NT2/D1 (cell line): ENCODE results near the gene RAB9A.

ENCODE experiments used
- DNase-seq: peaks from one replicate; pipeline ENCODE4 v3.0.0-alpha.2; 2011; ENCODE audit warnings: low read depth, low spot score
- H3K27me3 ChIP-seq: 2 replicates; pipeline ENCODE4 v1.6.0; 2011; ENCODE audit warnings: mild to moderate bottlenecking; ENCODE audit not compliant: insufficient read length, insufficient read depth
- H3K36me3 ChIP-seq: 2 replicates; pipeline ENCODE4 v1.6.1; 2011; ENCODE audit warnings: mild to moderate bottlenecking, low read length, mixed read lengths; ENCODE audit not compliant: insufficient read depth, insufficient read length
- H3K4me1 ChIP-seq: 2 replicates; pipeline ENCODE4 v1.5.1; 2011; ENCODE audit not compliant: insufficient read depth, insufficient read length
- H3K4me3 ChIP-seq: 2 replicates; pipeline ENCODE4 v1.5.1; 2011; ENCODE audit warnings: low read depth; ENCODE audit not compliant: insufficient read length
- H3K9ac ChIP-seq: 2 replicates; pipeline ENCODE4 v1.6.0; 2011; ENCODE audit warnings: low read depth; ENCODE audit not compliant: insufficient read length
- H3K9me3 ChIP-seq: 2 replicates; pipeline ENCODE4 v1.5.1; 2011; ENCODE audit warnings: mild to moderate bottlenecking, low read length; ENCODE audit not compliant: insufficient read depth
- SUZ12 ChIP-seq: IDR thresholded peaks from 2 replicates; pipeline ENCODE4 v1.6.1; 2011; ENCODE audit not compliant: insufficient read length, insufficient read depth; ENCODE audit errors: extremely low read depth
- YY1 ChIP-seq: IDR thresholded peaks from 2 replicates; pipeline ENCODE4 v1.6.1; 2011; ENCODE audit not compliant: insufficient read length, insufficient read depth
- ZNF274 ChIP-seq: IDR thresholded peaks from 2 replicates; pipeline ENCODE4 v1.6.1; 2011; ENCODE audit warnings: mild to moderate bottlenecking, low read depth, low read length

The RAB9A gene

GRCh38 chrX:13650318-13650717, 38.6 kb upstream of the RAB9A start:
- TF ChIP-seq YY1: no peak
- no peak for TF ChIP-seq ZNF274
- TF ChIP-seq SUZ12: no peak
- Histone ChIP-seq H3K27me3 (no peaks in the 10 kb centered on the region), H3K4me1 (no peaks in the 10 kb centered on the region), H3K9ac (no peak overlapping the region), H3K36me3 (no peaks in the 10 kb centered on the region), H3K4me3 (no peak overlapping the region), H3K9me3 (no peaks in the 10 kb centered on the region)
- no peak for DNase-seq

DNA sequence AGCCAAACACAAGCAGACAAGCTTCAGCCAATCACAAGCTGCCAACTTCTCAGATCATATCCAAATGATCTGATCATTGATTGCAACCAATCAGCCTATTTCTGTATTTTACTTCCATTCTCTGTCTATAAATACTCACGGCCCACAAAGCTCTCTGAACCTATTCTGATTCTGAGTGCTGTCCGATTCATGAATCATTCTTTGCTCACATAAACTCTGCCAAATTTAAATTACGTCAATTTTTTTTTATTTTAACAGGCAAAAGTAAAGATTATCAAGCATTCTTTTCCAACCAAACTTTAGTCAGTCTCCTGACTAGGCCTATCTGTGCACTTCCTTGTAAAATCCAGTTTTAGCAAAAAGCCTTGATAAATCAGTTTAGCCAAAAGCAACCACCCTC, 37.8 kb upstream of the RAB9A start:
- Histone ChIP-seq H3K4me1 (no peaks in the 10 kb centered on the region), H3K4me3 (no peak overlapping the region), H3K27me3 (no peaks in the 10 kb centered on the region), H3K9ac (no peak overlapping the region), H3K9me3 (no peaks in the 10 kb centered on the region), H3K36me3 (no peaks in the 10 kb centered on the region)
- no peak for DNase-seq
- TF ChIP-seq YY1 (no peak), ZNF274 (no peak), SUZ12 (no peak)

GRCh38 chrX:13652287-13652793, 36.6 kb upstream of the RAB9A start:
- H3K36me3 ChIP-seq: no peaks in the 10 kb centered on the region
- TF ChIP-seq YY1: no peak
- TF ChIP-seq ZNF274: no peak
- no peak for TF ChIP-seq SUZ12
- H3K9ac ChIP-seq: peak overlapping the region; percentile 52
- DNase-seq: no peak
- no peaks in the 10 kb centered on the region for H3K27me3 ChIP-seq
- no peaks in the 10 kb centered on the region for H3K4me1 ChIP-seq
- no peaks in the 10 kb centered on the region for H3K9me3 ChIP-seq
- peak overlapping the region; percentile 62 for H3K4me3 ChIP-seq

- Histone ChIP-seq H3K4me3 (peak within 1 kb of the TSS; percentile 62), H3K36me3 (no peaks in the 10 kb centered on the region), H3K9ac (peak within 1 kb of the TSS; percentile 82), H3K27me3 (no peaks in the 10 kb centered on the region), H3K4me1 (no peaks in the 10 kb centered on the region), H3K9me3 (no peaks in the 10 kb centered on the region)
- DNase-seq: peak; percentile 87
- TF ChIP-seq ZNF274: no peak
- no peak for TF ChIP-seq SUZ12
- TF ChIP-seq YY1: peak; percentile 61
Measured at GRCh38 chrX:13652850-13653693, 35.9 kb upstream of the RAB9A start, which contains the start of gene TCEANC. TCEANC (plus strand) TSS chrX:13653141; CDS start chrX:13662509, 9,368 bp downstream.

DNA sequence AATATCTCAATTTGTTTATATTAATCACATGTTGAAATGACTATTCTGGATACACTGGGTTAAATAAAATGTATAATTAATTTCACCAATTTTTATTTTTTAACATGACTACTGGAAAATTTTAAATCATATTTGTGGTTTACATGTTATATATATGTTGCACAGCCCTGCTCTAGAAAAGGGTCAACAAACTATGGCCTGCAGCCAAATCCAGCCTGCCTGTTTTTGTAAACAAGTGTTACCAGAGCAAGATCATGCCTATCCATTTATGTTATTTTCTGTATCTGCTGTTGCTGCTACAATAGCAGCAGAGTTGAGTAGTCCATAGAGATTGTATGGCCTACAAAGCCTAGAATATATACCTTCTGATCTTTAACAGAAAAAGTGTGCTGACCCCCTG, 34.8 kb upstream of the RAB9A start:
- H3K9ac ChIP-seq: peak overlapping the region; percentile 82
- no peaks in the 10 kb centered on the region for H3K36me3 ChIP-seq
- TF ChIP-seq ZNF274 (no peak), YY1 (no peak), SUZ12 (no peak)
- H3K4me1 ChIP-seq: no peaks in the 10 kb centered on the region
- H3K4me3 ChIP-seq: peak overlapping the region; percentile 62
- no peaks in the 10 kb centered on the region for H3K9me3 ChIP-seq
- DNase-seq: no peak
- no peaks in the 10 kb centered on the region for H3K27me3 ChIP-seq

DNA sequence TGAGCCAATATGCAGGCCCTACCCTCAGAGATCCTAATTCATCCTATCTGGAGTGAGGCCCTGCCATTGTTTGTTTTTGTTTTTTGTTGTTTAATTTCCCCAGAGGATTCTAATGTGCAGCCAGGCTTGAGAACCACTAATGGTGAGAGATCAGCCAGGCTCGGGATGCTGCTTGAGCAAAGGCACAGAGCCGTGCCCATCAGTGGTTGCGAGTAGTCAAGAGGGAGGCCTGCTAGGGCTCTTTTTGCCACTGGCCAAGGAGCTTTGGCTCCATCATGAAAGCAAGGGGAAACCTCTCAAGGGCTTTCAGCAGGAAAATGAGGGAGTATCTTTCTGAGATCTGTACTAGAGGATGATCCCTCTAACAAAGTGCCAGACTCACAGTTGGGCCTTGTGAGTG, 33.3 kb upstream of the RAB9A start:
- Histone ChIP-seq H3K36me3 (no peaks in the 10 kb centered on the region), H3K9ac (no peak overlapping the region)

GRCh38 chrX:13658602-13659001, 30.3 kb upstream of the RAB9A start:
- H3K9ac ChIP-seq: no peak overlapping the region
- DNase-seq: no peak
- H3K4me3 ChIP-seq: no peak overlapping the region
- TF ChIP-seq YY1 (no peak), ZNF274 (no peak), SUZ12 (no peak)
- H3K4me1 ChIP-seq: no peaks in the 10 kb centered on the region
- no peaks in the 10 kb centered on the region for H3K9me3 ChIP-seq
- no peaks in the 10 kb centered on the region for H3K36me3 ChIP-seq
- no peaks in the 10 kb centered on the region for H3K27me3 ChIP-seq

More for the DNA sequence above, 33.3 kb upstream of the RAB9A start:
- DNase-seq: no peak
- Histone ChIP-seq H3K4me1 (no peaks in the 10 kb centered on the region), H3K4me3 (no peak overlapping the region), H3K27me3 (no peaks in the 10 kb centered on the region), H3K9me3 (no peaks in the 10 kb centered on the region)
- TF ChIP-seq YY1: no peak
- no peak for TF ChIP-seq SUZ12
- no peak for TF ChIP-seq ZNF274
